SK-N-SH (cell line): ENCODE results near the gene SYNDIG1L. TPM values are rescaled to one million over a fixed set of nuclear protein-coding genes. Genes with fewer than 3 reads are reported as not detected.

Experiments
- CTCF ChIA-PET: fragments of 300-600, 350-600 bp; formaldehyde crosslinking; extraction: SDS; loops from one replicate; lab custom pipeline; 2021; lab: Yijun Ruan, JAX
- POLR2A ChIA-PET: fragments of 350-600 bp; sonication (Branson Sonifier 250); formaldehyde crosslinking; extraction: SDS; loops from one replicate; lab custom pipeline; 2020; ENCODE audit warnings: antibody characterized with exemption, inconsistent platforms; lab: Yijun Ruan, JAX
- DNase-seq: peaks from one replicate; pipeline ENCODE4 v3.0.0; 2012
- H2AFZ ChIP-seq: fragments of 200-600 bp; sonication (generic); 2 replicates; pipeline ENCODE4 v1.8.1; 2016; ENCODE audit warnings: antibody characterized with exemption, mild to moderate bottlenecking, low read depth
- H3F3A ChIP-seq: fragments of 200-600 bp; sonication (generic); replicated peaks from 2 replicates; pipeline ENCODE3; 2016; ENCODE audit warnings: antibody characterized with exemption, mild to moderate bottlenecking; ENCODE audit not compliant: insufficient read depth
- H3K27ac ChIP-seq, 2 experiments: fragments of 200-500 bp in 1 of 2; fragments of 200-600 bp in 1 of 2; sonication (Bioruptor generic) in 1 of 2; sonication (generic), shearing (Covaris generic) in 1 of 2; 2 replicates each; pipeline versions ENCODE4 v1.5.1 to v1.6.1; 2014 to 2016; ENCODE audit warnings: low read depth in 2 of 2, inconsistent platforms in 1 of 2, low read length in 1 of 2, mild to moderate bottlenecking in 1 of 2, mixed read lengths in 1 of 2
- H3K27me3 ChIP-seq: fragments of 200-600 bp; sonication (generic), shearing (Covaris generic); 2 replicates; pipeline ENCODE4 v1.6.1; 2016; ENCODE audit warnings: mixed run types; ENCODE audit not compliant: insufficient read depth
- H3K36me3 ChIP-seq, 2 experiments: fragments of 200-500 bp in 1 of 2; fragments of 200-600 bp in 1 of 2; sonication (Bioruptor generic) in 1 of 2; sonication (generic) in 1 of 2; replicated peaks in 1 of 2; 2 replicates each; pipeline versions ENCODE3 to v1.5.1; 2014 to 2016; ENCODE audit warnings: low read length in 1 of 2, mild to moderate bottlenecking in 1 of 2; ENCODE audit not compliant: insufficient read depth in 2 of 2, control insufficient read depth in 1 of 2
- H3K4me1 ChIP-seq, 2 experiments: fragments of 200-500 bp in 1 of 2; fragments of 200-600 bp in 1 of 2; sonication (Bioruptor generic) in 1 of 2; sonication (generic), shearing (Covaris generic) in 1 of 2; 2 replicates each; pipeline versions ENCODE4 v1.5.1 to v1.6.1; 2014 to 2016; ENCODE audit warnings: low read depth in 1 of 2, low read length in 1 of 2, mixed run types in 1 of 2; ENCODE audit not compliant: insufficient read depth in 2 of 2, control insufficient read depth in 1 of 2
- H3K4me2 ChIP-seq: fragments of 200-600 bp; sonication (generic), shearing (Covaris generic); 2 replicates; pipeline ENCODE4 v1.6.1; 2017; ENCODE audit warnings: mixed run types
- H3K4me3 ChIP-seq, 2 experiments: fragments of 200-500 bp in 1 of 2; fragments of 200-600 bp in 1 of 2; sonication (Bioruptor generic) in 1 of 2; sonication (generic), shearing (Covaris generic) in 1 of 2; 2 replicates each; pipeline versions ENCODE4 v1.5.1 to v1.8.1; 2014 to 2016; ENCODE audit warnings: low read depth in 2 of 2, inconsistent platforms in 1 of 2, low read length in 1 of 2, mild to moderate bottlenecking in 1 of 2, mixed read lengths in 1 of 2, moderate library complexity in 1 of 2
- H3K79me2 ChIP-seq: fragments of 200-600 bp; sonication (generic); 2 replicates; pipeline ENCODE4 v1.8.1; 2017; ENCODE audit warnings: mild to moderate bottlenecking; ENCODE audit not compliant: insufficient read depth
- H3K9ac ChIP-seq: fragments of 200-600 bp; sonication (generic); 2 replicates; pipeline ENCODE4 v1.6.1; 2017; ENCODE audit warnings: mixed run types
- H3K9me2 ChIP-seq: fragments of 200-600 bp; sonication (generic); 2 replicates; pipeline ENCODE4 v1.6.1; 2017; ENCODE audit warnings: mixed run types
- H3K9me3 ChIP-seq: fragments of 200-600 bp; sonication (generic); 2 replicates; pipeline ENCODE4 v1.6.1; 2017; ENCODE audit warnings: mixed run types, mild to moderate bottlenecking, moderate library complexity
- H4K20me1 ChIP-seq: fragments of 200-600 bp; sonication (generic); 2 replicates; pipeline ENCODE4 v1.6.1; 2017; ENCODE audit warnings: mild to moderate bottlenecking, mixed run types; ENCODE audit not compliant: insufficient read depth
- CHD2 ChIP-seq: fragments of 150-350 bp; IDR thresholded peaks from 2 replicates; pipeline ENCODE4 v1.6.1; 2018; ENCODE audit warnings: low read length; ENCODE audit not compliant: partially characterized antibody
- ELF1 ChIP-seq: IDR thresholded peaks from 2 replicates; pipeline ENCODE4 v1.4.0; 2012
- FOSL2 ChIP-seq: IDR thresholded peaks from 2 replicates; pipeline ENCODE4 v1.4.0; 2012; ENCODE audit warnings: low read depth, mild to moderate bottlenecking, moderate library complexity, borderline replicate concordance
- FOXJ3 ChIP-seq: sonication (generic); formaldehyde crosslinking; IDR thresholded peaks from 2 replicates; pipeline ENCODE4 v1.5.1; 2020; ENCODE audit warnings: mild to moderate bottlenecking, missing genetic modification reagents
- FOXM1 ChIP-seq: IDR thresholded peaks from 2 replicates; pipeline ENCODE4 v1.4.0; 2012; ENCODE audit warnings: low read depth, mild to moderate bottlenecking
- GATA2 ChIP-seq: sonication (generic); formaldehyde crosslinking; IDR thresholded peaks from 2 replicates; pipeline ENCODE4 v1.5.0; 2020; ENCODE audit warnings: mild to moderate bottlenecking, missing genetic modification reagents
- MEF2A ChIP-seq: IDR thresholded peaks from 2 replicates; pipeline ENCODE4 v1.4.0; 2012; ENCODE audit warnings: low read depth, borderline replicate concordance
- MXI1 ChIP-seq: IDR thresholded peaks from 2 replicates; pipeline ENCODE4 v1.6.1; 2012; ENCODE audit warnings: mild to moderate bottlenecking, low read depth, low read length, improper control_type of control experiment
- NFIC ChIP-seq: IDR thresholded peaks from 2 replicates; pipeline ENCODE4 v1.4.0; 2012; ENCODE audit warnings: borderline replicate concordance
- POLR2AphosphoS5 ChIP-seq: IDR thresholded peaks from 2 replicates; pipeline ENCODE4 v1.6.1; 2012; ENCODE audit warnings: low read depth, low read length
- RCOR1 ChIP-seq: fragments of 150-350 bp; IDR thresholded peaks from 2 replicates; pipeline ENCODE4 v1.6.1; 2017; ENCODE audit warnings: antibody characterized with exemption, low read length
- SIN3A ChIP-seq: IDR thresholded peaks from 2 replicates; pipeline ENCODE4 v1.6.1; 2012; ENCODE audit warnings: low read depth, mild to moderate bottlenecking, low read length, moderate library complexity, borderline replicate concordance
- TCF12 ChIP-seq: IDR thresholded peaks from 2 replicates; pipeline ENCODE4 v1.4.0; 2012
- TEAD4 ChIP-seq: IDR thresholded peaks from 2 replicates; pipeline ENCODE4 v1.4.0; 2012; ENCODE audit warnings: mild to moderate bottlenecking, borderline replicate concordance; ENCODE audit not compliant: insufficient read depth
- YY1 ChIP-seq: IDR thresholded peaks from 2 replicates; pipeline ENCODE4 v1.4.0; 2012; ENCODE audit warnings: low read depth, mild to moderate bottlenecking
- WGBS: methylation state at CpG from one replicate; pipeline ENCODE4 v1.1.6; 2017; ENCODE audit warnings: low lambda C conversion rate; 5-methylcytosine and 5-hydroxymethylcytosine counted together
- polyA plus RNA-seq, 3 experiments: library from polyadenylated mRNA; depleted of rRNA; stranded (reverse); fragments of >200 nt; gene quantifications; 2 replicates each; pipeline ENCODE4 v1.2.3, GENCODE V29; 2012
- TF ChIP-seq, protein P1 (sequence below): IDR thresholded peaks from 2 replicates; pipeline ENCODE4 v1.6.1; 2012; ENCODE audit warnings: mild to moderate bottlenecking, low read depth, low read length, moderate library complexity
- TF ChIP-seq, protein P2 (sequence below): IDR thresholded peaks from 2 replicates; pipeline ENCODE4 v1.4.0; 2012; ENCODE audit warnings: low read depth, borderline replicate concordance

Gene SYNDIG1L
- polyA plus RNA-seq, 1 of the 3 experiments (the other 2 are of a cell fraction), result not detected

DNA sequence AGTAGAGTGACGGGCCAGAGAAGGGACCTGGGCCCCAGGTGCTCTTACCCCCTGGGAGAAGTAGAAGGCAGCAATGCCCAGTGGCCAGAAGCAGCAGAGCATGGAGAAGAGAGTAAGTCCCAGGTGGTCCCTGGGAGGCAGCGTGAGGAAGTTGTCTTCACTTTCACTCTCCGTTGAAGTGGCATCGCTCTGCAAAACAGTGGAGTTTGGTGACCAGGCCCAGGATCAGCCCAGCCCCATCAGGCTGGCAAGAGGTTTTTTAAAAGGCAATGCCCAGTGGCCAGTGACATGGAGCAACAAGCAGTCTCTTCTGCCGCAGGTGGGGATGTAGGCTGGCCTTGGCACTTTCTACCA lies 18.2 kb downstream of the SYNDIG1L start:
- Histone ChIP-seq H4K20me1 (no peaks in the 10 kb centered on the region), H3K79me2 (no peaks in the 10 kb centered on the region), H3F3A (no peaks in the 10 kb centered on the region), H3K9me2 (no peaks in the 10 kb centered on the region), H3K4me3 (no peak overlapping the region), H3K27me3 (peaks cover 6% of the 10 kb centered on the region; the same call in 1 of the 2 replicates), H3K4me2 (no peak overlapping the region), H3K27ac (no peak overlapping the region), H3K4me1 (no peaks in the 10 kb centered on the region; a peak in 1 of 4 replicates)
- DNase-seq, result no peak
- TF ChIP-seq RCOR1, result no peak
- TF ChIP-seq ELF1, result no peak
- no peak for TF ChIP-seq MXI1
- TF ChIP-seq FOSL2, result no peak
- no peak for TF ChIP-seq TCF12
- TF ChIP-seq FOXJ3, result no peak
- TF ChIP-seq GATA2, result no peak
- TF ChIP-seq CHD2, result no peak
- no peak for TF ChIP-seq FOXM1
- no peak for TF ChIP-seq MEF2A
- TF ChIP-seq YY1, result no peak
- TF ChIP-seq TEAD4, result no peak
- TF ChIP-seq, protein P1, sequence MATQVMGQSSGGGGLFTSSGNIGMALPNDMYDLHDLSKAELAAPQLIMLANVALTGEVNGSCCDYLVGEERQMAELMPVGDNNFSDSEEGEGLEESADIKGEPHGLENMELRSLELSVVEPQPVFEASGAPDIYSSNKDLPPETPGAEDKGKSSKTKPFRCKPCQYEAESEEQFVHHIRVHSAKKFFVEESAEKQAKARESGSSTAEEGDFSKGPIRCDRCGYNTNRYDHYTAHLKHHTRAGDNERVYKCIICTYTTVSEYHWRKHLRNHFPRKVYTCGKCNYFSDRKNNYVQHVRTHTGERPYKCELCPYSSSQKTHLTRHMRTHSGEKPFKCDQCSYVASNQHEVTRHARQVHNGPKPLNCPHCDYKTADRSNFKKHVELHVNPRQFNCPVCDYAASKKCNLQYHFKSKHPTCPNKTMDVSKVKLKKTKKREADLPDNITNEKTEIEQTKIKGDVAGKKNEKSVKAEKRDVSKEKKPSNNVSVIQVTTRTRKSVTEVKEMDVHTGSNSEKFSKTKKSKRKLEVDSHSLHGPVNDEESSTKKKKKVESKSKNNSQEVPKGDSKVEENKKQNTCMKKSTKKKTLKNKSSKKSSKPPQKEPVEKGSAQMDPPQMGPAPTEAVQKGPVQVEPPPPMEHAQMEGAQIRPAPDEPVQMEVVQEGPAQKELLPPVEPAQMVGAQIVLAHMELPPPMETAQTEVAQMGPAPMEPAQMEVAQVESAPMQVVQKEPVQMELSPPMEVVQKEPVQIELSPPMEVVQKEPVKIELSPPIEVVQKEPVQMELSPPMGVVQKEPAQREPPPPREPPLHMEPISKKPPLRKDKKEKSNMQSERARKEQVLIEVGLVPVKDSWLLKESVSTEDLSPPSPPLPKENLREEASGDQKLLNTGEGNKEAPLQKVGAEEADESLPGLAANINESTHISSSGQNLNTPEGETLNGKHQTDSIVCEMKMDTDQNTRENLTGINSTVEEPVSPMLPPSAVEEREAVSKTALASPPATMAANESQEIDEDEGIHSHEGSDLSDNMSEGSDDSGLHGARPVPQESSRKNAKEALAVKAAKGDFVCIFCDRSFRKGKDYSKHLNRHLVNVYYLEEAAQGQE, result no peak
- TF ChIP-seq SIN3A, result no peak
- no peak for TF ChIP-seq NFIC
- TF ChIP-seq POLR2AphosphoS5, result no peak
- TF ChIP-seq, protein P2, sequence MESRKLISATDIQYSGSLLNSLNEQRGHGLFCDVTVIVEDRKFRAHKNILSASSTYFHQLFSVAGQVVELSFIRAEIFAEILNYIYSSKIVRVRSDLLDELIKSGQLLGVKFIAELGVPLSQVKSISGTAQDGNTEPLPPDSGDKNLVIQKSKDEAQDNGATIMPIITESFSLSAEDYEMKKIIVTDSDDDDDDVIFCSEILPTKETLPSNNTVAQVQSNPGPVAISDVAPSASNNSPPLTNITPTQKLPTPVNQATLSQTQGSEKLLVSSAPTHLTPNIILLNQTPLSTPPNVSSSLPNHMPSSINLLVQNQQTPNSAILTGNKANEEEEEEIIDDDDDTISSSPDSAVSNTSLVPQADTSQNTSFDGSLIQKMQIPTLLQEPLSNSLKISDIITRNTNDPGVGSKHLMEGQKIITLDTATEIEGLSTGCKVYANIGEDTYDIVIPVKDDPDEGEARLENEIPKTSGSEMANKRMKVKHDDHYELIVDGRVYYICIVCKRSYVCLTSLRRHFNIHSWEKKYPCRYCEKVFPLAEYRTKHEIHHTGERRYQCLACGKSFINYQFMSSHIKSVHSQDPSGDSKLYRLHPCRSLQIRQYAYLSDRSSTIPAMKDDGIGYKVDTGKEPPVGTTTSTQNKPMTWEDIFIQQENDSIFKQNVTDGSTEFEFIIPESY, result no peak
- TF ChIP-seq, all 33 proteins: peak for 0
- Histone ChIP-seq H3K9me3 (no peaks in the 10 kb centered on the region), H3K9ac (no peak overlapping the region), H3K36me3 (no peaks in the 10 kb centered on the region), H2AFZ (no peak overlapping the region)
- WGBS, result 89% methylated on average over 4 of the region's 5 CpGs
- CTCF ChIA-PET, result no interaction called here
- POLR2A ChIA-PET, result no interaction called here
